Calu3 (cell line): ENCODE results near the gene SOX15. TPM values are rescaled to one million over a fixed set of nuclear protein-coding genes. Genes with fewer than 3 reads are reported as not detected.
"Not testable (repeated sequence)": the region's sequence is repeated elsewhere in the genome, so short reads cannot be mapped to it uniquely, and the experiment has no call there.

ENCODE experiments used
- BruUV-seq: library from RNA; stranded (reverse); fragments of 400-500 nt; replicated peaks from 2 replicates; lab custom pipeline; 2021; lab: Mats Ljungman, UMichigan
- CTCF ChIA-PET: fragments of 300-600 bp; sonication (Branson Sonifier 250); formaldehyde crosslinking; loops from one replicate; lab custom pipeline; 2022; ENCODE audit warnings: antibody characterized with exemption; lab: Charles Lee
- DNase-seq: peaks from one replicate; pipeline ENCODE4 v3.0.0; 2022
- H3K27ac Mint-ChIP-seq: one replicate; pipeline ENCODE4 v1.8.0; 2022; ENCODE audit warnings: mixed read lengths; ENCODE audit not compliant: unreplicated experiment
- H3K27me3 Mint-ChIP-seq: one replicate; pipeline ENCODE4 v1.8.0; 2022; ENCODE audit warnings: mixed read lengths; ENCODE audit not compliant: unreplicated experiment
- H3K36me3 Mint-ChIP-seq: one replicate; pipeline ENCODE4 v1.8.0; 2022; ENCODE audit warnings: mild to moderate bottlenecking, moderate library complexity, mixed read lengths; ENCODE audit not compliant: insufficient read depth, unreplicated experiment
- H3K4me1 Mint-ChIP-seq: one replicate; pipeline ENCODE4 v1.8.0; 2022; ENCODE audit warnings: mild to moderate bottlenecking, low read depth, mixed read lengths; ENCODE audit not compliant: unreplicated experiment
- H3K4me3 Mint-ChIP-seq: one replicate; pipeline ENCODE4 v1.8.0; 2022; ENCODE audit warnings: mild to moderate bottlenecking, low read depth, moderate library complexity, mixed read lengths; ENCODE audit not compliant: unreplicated experiment
- H3K9me3 Mint-ChIP-seq: one replicate; pipeline ENCODE4 v1.8.0; 2022; ENCODE audit warnings: low read depth, mixed read lengths; ENCODE audit not compliant: unreplicated experiment
- intact Hi-C: fragments of 100-400 bp; cut with micrococcal nuclease; formaldehyde crosslinking; loops from one replicate; pipeline ENCODE4 v1.10.0; 2022; ENCODE audit not compliant: unreplicated experiment
- total RNA-seq: library from RNA; stranded (reverse); gene quantifications from 2 replicates; pipeline ENCODE4 v1.2.3, GENCODE V29; 2022
- TF ChIP-seq, protein P1 (sequence below): fragments of 200-600 bp; IDR thresholded peaks from one replicate; pipeline ENCODE4 v1.8.0; 2022; ENCODE audit warnings: antibody characterized with exemption; ENCODE audit not compliant: unreplicated experiment

The SOX15 gene
- total RNA-seq, 1 experiment from 2014 or later, result not detected

DNA sequence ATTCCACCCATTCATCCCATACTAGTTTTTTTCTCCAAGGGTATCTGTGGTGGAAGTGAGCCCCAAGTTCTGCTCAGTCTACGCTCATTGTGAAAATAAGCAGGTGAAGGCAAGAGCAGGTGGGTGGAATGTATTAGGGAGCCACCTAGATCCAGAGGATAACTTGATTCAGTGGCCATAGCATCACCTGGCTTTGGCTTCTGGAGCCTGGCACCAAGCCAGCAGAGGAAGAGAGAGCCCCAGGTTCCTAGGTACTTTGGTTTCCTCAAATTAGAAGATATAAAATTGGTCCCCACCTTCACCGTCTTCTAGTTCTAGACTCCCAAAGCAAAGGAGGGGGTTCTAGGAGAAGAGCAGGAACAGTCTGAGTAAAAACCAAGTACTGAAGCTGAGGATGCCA lies 20.7 kb upstream of the SOX15 start:
- H3K27me3 Mint-ChIP-seq, result no peaks in the 10 kb centered on the region
- CTCF ChIA-PET, result no interaction called here
- peaks cover 32% of the 10 kb centered on the region for H3K36me3 Mint-ChIP-seq
- DNase-seq, result no peak
- TF ChIP-seq, protein P1, sequence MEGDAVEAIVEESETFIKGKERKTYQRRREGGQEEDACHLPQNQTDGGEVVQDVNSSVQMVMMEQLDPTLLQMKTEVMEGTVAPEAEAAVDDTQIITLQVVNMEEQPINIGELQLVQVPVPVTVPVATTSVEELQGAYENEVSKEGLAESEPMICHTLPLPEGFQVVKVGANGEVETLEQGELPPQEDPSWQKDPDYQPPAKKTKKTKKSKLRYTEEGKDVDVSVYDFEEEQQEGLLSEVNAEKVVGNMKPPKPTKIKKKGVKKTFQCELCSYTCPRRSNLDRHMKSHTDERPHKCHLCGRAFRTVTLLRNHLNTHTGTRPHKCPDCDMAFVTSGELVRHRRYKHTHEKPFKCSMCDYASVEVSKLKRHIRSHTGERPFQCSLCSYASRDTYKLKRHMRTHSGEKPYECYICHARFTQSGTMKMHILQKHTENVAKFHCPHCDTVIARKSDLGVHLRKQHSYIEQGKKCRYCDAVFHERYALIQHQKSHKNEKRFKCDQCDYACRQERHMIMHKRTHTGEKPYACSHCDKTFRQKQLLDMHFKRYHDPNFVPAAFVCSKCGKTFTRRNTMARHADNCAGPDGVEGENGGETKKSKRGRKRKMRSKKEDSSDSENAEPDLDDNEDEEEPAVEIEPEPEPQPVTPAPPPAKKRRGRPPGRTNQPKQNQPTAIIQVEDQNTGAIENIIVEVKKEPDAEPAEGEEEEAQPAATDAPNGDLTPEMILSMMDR, result no peak
- intact Hi-C loops, result no loop called here
- peaks cover 23% of the 10 kb centered on the region for H3K4me1 Mint-ChIP-seq
- H3K4me3 Mint-ChIP-seq, result no peak overlapping the region
- no TSS peak for BruUV-seq
- no peaks in the 10 kb centered on the region for H3K9me3 Mint-ChIP-seq
- no peak overlapping the region for H3K27ac Mint-ChIP-seq

DNA sequence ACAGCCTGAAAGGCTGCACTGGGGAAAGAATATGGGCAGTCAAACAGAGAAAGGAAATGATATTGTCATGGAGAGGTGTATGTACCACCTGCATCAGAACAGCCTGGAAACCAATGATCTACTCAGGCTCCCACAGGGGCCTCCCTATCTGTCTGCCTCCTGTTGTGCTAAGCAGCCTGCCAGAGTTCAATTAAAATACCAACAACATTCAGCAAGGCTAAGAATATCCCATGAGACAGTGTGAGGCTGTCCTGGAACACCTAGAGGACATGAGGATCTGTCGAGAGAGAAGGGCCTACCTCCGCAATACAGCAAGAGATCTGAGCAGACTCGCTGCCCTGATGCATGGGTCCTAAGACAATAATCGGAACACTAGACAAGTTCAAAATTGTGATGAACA lies 16.4 kb upstream of the SOX15 start:
- DNase-seq, result no peak
- peaks cover 46% of the 10 kb centered on the region for H3K36me3 Mint-ChIP-seq
- H3K4me3 Mint-ChIP-seq, result no peak overlapping the region
- CTCF ChIA-PET, result no interaction called here
- TF ChIP-seq, protein P1, result no peak
- no peaks in the 10 kb centered on the region for H3K27me3 Mint-ChIP-seq
- no peak overlapping the region for H3K27ac Mint-ChIP-seq
- no TSS peak for BruUV-seq
- no peaks in the 10 kb centered on the region for H3K9me3 Mint-ChIP-seq
- H3K4me1 Mint-ChIP-seq, result no peaks in the 10 kb centered on the region
- intact Hi-C loops, result no loop called here

DNA sequence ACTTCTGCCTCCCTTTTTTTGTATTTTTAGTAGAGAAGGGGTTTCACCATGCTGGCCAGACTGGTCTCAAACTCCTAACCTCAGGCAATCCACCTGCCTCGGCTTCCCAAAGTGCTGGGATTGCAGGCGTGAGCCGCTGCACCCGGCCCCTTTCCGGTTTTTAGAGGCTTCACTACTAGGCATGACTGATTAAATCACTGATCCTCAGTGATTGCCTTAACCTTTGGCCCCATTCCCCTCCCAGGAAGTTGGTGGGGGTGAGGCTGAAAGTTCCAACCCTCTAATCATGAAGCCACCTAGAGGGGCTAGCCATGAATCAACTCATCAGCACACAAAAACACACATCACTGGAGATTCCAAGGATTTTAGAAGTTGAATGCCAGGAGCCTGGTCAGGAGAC lies 7.7 kb upstream of the SOX15 start:
- H3K9me3 Mint-ChIP-seq, intact Hi-C loops, DNase-seq, CTCF ChIA-PET, H3K27ac Mint-ChIP-seq, BruUV-seq, H3K27me3 Mint-ChIP-seq, H3K4me3 Mint-ChIP-seq, H3K4me1 Mint-ChIP-seq: not testable (repeated sequence)
- H3K36me3 Mint-ChIP-seq, result peaks cover 66% of the 10 kb centered on the region

DNA sequence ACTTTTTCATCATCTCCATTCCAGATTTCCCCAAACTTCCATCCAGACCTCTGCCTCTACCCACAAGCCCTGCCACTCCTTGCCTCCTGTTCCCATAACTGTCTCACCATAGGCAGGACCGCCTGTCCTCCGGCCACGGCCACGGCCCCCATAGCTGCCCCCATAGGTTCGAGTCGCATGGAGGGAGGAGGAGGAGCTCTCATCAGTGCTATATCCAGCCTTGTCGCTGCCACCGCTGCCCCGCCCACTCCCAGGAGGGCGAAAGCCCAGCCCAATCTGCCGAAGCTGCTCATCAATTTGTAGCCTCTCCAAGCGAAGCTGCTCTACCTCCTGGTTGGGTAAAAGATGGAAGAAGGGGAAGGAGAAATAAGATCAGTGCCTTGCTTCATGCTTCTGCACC lies 3.4 kb upstream of the SOX15 start:
- intact Hi-C loops, result no loop called here
- TF ChIP-seq, protein P1, result no peak
- no peaks in the 10 kb centered on the region for H3K4me1 Mint-ChIP-seq
- no peaks in the 10 kb centered on the region for H3K27me3 Mint-ChIP-seq
- H3K36me3 Mint-ChIP-seq, result peaks cover 45% of the 10 kb centered on the region
- H3K9me3 Mint-ChIP-seq, result no peaks in the 10 kb centered on the region
- H3K27ac Mint-ChIP-seq, result no peak overlapping the region
- CTCF ChIA-PET, result no interaction called here
- no peak overlapping the region for H3K4me3 Mint-ChIP-seq
- no peak for DNase-seq
- no TSS peak for BruUV-seq

DNA sequence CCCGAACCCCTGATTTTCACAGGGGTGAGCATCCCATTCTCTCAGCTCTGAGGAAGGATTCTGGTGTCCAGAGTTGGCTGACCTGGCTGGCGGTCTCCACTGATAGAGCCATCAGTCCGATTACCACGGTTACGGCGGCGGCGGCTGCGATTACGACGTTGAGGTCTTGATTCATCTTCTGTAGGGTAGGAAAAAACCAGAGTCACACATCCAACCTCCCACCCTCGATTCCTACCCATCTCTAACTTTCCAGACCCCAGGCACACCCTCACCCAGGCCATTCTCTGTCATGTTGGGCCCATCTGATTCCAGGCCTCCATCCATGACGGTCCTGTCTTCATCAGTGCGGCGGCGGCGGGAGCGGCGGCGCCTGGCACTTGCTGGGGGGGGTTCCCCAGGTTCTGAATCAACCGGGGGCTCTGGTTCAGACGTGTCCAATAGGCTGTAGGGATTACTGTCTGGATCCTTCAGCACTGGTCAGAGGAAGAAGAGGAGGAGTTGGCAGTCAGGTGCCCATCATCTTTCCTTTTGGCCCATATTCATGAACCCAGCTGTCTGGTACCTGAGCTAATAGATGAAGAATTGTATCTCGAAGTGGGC lies 2.6 kb upstream of the SOX15 start:
- CTCF ChIA-PET, result no interaction called here

More for the DNA sequence above, 2.6 kb upstream of the SOX15 start:
- Mint-ChIP-seq H3K27ac (no peak overlapping the region), H3K9me3 (no peaks in the 10 kb centered on the region), H3K4me1 (no peaks in the 10 kb centered on the region), H3K27me3 (no peaks in the 10 kb centered on the region), H3K36me3 (peaks cover 51% of the 10 kb centered on the region), H3K4me3 (no peak overlapping the region)
- intact Hi-C loops, result no loop called here
- TSS peak; percentile 24 for BruUV-seq
- no peak for DNase-seq
- TF ChIP-seq, protein P1, result no peak
